Erythroblast (primary cell): ENCODE measurements around the gene NSUN4.

Experiments
- DNase-seq, 2 experiments: peaks; one replicate each; lab custom pipeline; 2025; lab: John Stamatoyannopoulos, UW
- GATA1 ChIP-seq: IDR thresholded peaks from 2 replicates; pipeline ENCODE4 v1.6.1; 2011; ENCODE audit warnings: low read depth, mild to moderate bottlenecking, control low read depth, low read length, moderate library complexity
- POLR2A ChIP-seq: IDR thresholded peaks from 2 replicates; pipeline ENCODE4 v1.6.1; 2011; ENCODE audit warnings: mild to moderate bottlenecking, low read length

Gene NSUN4

DNA sequence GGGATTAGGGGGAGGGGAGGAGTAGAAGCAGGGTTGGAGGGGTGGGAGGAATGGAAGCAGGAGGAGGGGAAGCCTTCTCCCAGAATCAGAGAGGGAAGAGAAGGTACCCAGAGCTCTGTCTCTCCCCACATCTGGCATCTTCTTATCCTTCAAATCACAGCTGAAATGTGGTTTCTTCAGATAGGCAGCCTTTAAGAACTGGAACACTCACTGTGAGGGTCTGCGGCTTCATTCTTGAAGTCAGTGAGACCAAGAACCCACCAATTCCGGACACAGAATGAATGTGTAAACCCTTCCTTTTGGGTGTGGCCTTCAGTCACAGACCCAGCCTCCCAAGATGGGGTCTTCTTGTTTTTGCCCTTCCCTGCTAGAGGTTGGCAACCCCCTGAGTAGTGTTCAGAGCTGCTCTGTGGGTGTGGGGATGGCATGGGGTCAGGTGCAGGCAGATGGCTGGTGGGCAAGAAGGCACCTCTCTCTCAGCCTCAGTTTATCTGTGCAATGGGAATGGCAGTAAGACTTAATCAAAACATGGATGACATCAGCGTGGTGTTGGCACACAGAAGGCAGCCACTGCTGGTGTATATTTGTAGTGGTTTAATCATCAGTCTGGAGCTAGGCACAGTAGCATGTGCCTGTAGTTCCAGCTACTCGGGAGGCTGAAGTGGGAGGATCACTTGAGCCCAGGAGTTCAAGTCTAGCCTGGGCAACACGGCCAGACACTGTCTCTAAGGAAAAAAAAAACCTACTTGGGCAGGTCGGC lies 60.7 kb downstream of the NSUN4 start:
- DNase-seq, result no peak
- TF ChIP-seq GATA1 (no peak), POLR2A (no peak)

DNA sequence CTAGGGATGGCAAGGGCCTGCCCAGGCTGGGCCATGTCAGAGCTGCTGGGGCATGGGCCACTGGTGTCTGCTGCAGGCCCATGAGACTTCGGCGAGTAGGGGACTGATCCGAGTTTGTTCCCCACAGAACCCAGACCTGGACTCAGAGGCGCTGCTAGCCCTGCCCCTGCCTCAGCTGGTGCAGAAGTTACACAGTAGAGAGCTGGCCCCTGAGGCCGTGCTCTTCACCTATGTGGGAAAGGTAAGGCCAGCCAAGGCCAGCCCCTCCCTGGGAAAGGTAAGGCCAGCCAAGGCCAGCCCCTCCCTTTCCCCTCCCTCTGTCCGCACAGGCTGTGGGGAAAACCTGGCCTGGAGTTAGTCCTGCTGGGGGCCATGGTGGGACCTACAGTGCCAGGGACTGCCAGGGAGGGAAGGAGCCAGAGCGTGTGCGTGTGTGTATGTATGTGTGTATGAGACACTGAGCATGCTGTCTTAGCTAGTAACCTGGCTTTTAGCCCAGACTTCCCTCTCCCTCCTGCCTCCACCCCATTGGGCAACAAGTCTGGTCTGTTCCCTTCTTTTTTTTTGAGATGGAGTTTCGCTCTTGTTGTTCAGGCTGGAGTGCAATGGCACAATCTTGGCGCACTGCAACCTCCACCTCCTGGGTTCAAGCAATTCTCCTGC lies 61.5 kb downstream of the NSUN4 start:
- no peak for DNase-seq
- TF ChIP-seq GATA1 (no peak), POLR2A (no peak)

DNA sequence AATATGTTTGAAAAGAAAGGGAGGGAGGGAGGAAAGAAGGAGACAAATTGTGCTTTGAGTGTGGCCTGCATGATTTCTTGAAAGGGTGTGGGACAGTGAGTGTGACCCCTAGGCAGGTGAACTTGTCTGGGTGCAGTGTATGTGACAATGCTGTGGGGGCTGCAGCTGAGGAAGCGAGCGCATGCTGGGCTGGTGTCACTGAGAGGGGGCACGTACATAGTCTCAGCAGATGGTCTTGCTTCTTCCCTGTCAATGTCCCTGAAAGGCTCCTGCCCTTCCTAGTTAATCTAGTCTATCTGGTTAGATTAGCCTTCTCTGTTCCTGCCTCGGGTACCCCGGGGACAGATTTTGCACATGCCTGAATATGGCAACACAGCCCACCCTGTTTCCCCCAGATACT lies 63.3 kb downstream of the NSUN4 start:
- no peak for TF ChIP-seq GATA1
- no peak for TF ChIP-seq POLR2A

DNA sequence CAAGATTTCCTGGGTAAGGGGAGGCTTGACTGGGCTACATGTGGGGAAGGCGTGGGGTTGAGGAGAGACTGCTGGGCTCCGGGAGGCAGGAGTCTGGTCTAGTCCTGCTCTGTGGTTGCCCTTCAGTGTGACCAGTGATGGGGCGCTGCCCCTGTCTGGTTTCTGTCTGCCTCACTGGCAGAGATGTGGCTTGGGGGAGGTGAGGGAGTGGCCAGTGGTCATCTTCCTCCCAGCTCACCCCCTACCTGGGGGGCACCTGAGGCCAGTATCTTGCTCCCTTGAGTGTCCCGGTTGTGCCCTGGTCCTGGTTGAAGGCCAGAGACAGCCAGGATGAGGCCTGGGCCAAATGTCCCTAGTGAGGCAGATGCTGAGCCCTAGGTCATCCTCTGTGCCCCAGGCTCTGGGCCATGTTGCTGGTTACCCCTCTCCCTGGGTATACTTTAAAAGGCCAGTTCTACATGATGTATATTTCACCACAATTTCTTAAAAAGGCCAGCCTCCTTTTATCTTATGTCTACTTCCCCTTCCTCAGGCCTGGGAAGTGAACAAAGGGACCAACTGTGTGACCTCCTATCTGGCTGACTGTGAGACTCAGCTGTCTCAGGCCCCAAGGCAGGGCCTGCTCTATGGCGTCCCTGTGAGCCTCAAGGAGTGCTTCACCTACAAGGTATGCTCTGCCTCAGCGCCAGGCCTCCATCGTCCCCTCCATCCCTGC lies 64.0 kb downstream of the NSUN4 start:
- TF ChIP-seq POLR2A (no peak), GATA1 (no peak)

More for the DNA sequence above, 63.3 kb downstream of the NSUN4 start:
- DNase-seq, result no peak

DNA sequence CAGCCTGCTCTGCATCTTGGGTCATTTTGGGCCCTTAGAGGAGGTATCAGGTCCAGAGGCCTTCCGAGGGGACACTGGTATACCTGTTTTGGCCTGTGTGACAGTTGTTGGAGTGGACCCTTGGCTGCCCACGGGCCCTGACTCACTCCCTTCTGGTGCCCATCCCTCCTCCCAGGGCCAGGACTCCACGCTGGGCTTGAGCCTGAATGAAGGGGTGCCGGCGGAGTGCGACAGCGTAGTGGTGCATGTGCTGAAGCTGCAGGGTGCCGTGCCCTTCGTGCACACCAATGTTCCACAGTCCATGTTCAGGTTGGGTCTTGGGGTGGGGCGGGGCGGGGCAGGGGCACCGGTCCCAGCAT lies 64.6 kb downstream of the NSUN4 start:
- TF ChIP-seq GATA1, result no peak
- DNase-seq, result no peak

More for the DNA sequence above, 64.0 kb downstream of the NSUN4 start:
- DNase-seq, result no peak

DNA sequence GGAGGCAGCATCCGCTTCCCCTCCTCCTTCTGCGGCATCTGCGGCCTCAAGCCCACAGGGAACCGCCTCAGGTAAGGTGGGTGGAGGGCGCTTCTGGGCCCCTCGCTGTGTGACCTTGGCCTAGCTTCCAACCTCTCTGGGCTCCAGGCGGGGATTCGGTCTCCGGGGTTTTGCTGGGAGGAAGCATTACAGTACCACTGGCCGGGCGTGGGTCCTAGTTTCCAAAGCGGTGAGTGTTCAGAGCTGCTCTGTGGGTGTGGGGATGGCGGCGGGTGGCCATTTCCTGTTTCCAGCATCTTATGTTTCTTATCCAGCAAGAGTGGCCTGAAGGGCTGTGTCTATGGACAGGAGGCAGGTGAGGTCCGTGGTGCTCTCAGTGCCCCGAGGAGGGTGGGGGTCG lies 65.1 kb downstream of the NSUN4 start:
- DNase-seq, result no peak

DNA sequence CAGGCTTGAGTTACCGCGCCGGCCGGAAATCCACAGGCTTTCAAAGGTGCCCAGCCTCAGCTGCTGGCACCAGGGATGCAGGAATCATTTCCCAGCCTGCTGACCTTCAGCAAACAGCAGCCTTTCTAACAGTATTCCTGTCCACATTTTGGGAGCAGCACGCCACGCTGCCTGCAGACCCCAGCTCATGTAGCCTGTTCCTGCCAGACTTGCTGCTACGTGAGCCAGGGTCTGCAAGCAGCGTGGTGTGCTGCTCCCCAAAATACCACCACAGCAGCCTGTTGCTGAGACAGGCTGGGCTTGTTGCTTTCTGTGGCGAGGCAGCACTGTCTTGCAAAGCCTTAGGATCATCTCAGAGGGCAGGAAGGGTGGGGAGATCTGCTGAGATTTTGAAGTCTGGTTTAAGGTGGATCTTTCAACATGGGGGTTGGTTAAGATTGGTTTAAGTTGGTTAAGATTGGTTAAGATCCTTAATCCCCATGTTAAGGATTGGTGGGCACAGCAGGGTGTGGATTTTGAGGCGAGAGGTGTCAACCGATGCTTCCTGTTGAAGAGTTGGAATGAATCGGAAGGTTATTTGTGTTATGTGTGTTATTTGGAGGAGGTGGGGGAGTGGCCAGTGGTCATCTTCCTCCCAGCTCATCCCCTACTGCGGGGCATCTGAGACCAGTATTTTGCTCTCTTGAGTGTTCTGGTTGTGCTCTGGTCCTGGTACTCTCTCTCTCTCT lies 66.4 kb downstream of the NSUN4 start:
- no peak for DNase-seq

More for the DNA sequence above, 65.1 kb downstream of the NSUN4 start:
- TF ChIP-seq POLR2A (no peak), GATA1 (no peak)

DNA sequence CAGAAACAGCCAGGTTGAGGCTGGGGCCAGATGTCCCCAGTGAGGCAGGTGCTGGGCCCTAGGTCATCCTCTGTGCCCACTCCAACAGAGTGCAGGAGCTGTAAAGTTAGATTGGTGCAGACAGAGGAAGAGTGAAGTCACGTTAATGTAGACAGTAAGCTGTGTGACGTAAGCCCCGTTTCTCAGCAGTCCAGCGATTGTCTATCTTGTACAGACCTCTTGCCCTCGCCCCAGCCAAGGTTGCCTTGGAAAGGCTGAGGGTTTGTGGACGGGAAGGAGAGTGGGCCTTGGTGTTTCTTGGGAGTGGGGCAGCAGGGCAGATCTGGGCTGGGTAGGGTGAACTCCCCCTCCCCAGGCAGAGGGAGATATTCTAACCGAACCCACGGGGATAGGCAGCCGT lies 67.0 kb downstream of the NSUN4 start:
- no peak for DNase-seq
- no peak for TF ChIP-seq GATA1
- TF ChIP-seq POLR2A, result no peak

More for the DNA sequence above, 66.4 kb downstream of the NSUN4 start:
- TF ChIP-seq POLR2A, result no peak
- TF ChIP-seq GATA1, result no peak

DNA sequence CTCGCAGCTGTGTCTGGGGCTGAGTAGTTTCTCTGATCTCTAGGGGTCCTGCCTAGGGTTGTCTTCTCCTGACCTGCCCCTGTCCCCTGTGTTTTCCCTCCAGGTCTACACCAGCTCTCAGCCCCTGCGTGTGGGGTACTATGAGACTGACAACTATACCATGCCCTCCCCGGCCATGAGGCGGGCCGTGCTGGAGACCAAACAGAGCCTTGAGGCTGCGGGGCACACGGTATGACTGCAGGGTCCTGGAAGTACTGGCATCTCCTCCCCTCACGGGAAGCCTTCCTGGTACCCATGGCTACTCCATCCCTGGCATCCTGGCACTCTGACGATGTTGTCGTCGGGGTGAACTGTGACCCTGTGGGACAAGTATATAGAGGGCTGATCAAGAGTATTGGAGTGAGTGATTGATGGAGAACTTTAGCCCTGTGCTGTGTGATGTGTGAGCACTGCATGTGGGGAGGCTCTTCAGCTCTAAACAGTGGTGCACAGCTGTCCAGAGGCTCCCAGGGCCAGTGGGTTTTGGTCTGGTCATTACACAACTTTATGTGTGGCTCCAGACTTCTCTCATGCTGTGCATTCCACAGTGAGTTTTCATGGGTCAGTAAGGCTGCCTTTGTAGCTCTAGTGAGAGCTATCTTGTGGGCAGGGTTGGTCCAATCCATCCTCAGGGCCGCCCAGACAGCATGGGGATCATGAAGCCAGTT lies 67.9 kb downstream of the NSUN4 start:
- TF ChIP-seq GATA1, result no peak
- TF ChIP-seq POLR2A, result no peak
- no peak for DNase-seq

DNA sequence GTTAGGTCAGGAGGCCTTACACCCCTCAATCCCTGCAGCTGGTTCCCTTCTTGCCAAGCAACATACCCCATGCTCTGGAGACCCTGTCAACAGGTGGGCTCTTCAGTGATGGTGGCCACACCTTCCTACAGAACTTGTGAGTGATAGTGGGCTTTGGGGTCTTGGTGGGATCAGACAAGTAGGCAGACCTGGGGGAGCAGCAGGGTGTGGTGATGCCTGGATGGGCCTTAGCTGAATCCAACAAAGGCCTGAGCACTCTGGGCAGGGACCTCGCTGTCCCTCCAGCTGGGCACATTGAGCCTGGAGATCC lies 68.4 kb downstream of the NSUN4 start:
- DNase-seq, result no peak

DNA sequence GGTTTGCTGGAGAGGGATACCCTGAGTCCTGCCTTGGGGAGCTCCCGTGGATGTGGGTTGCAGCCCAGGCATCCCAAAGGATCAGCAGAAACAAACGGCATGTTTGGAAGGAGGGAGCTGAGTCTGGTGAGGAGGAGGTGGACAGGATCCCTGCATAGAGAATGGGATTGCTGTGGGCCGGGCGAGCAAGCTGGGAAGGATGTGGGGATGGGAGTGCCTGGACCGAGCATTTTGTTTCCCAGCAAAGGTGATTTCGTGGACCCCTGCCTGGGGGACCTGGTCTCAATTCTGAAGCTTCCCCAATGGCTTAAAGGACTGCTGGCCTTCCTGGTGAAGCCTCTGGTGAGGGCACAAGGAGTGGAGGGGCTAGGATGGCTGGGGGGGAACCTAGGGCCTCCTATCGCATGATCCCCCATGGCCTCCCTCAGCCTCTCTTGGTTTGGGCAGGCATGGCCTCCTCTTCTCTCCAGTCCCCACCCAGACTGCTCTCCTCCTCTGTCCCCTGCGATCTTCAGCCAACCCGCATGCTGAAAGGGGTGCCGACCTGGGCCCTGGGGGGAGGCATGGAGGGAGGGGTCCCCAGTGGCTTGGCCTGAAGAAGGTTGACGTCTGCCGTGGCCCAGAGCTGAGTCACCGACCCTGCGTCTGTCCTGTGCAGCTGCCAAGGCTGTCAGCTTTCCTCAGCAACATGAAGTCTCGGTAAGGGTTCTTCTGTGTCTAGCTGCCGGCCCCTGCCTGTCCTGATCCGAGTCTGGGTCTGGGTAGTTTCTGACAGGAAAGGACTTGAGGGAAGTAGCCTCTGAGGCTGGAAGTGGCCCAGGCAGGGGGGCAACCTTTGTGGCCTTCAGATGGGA lies 69.8 kb downstream of the NSUN4 start:
- TF ChIP-seq POLR2A, result no peak
- TF ChIP-seq GATA1, result no peak
- no peak for DNase-seq

More for the DNA sequence above, 68.4 kb downstream of the NSUN4 start:
- TF ChIP-seq POLR2A, result no peak
- no peak for TF ChIP-seq GATA1

DNA sequence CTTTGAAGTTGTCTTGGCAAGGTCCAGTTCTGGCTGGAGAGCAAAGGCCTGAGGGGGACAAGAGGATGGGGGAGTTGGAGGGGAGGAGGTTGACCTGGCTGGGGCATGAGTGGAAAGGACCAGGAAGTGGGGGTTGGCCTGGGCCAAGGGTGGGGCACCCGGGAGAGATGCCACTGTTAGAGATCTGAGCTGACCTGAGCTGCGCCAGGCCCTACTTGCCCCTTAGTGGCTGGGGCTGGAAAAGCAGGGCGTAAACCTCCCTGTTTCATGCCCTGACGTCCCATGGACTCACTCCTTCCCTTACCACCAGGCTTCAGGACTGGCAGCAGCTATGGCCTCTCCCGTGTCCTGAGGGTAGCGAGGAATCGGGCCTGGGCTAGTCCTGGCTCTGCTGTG lies 70.4 kb downstream of the NSUN4 start:
- no peak for TF ChIP-seq GATA1
- TF ChIP-seq POLR2A, result no peak
- no peak for DNase-seq
